Gastrocnemius medialis (tissue), 4 donors: ENCODE measurements around the gene JPT1. TPM values are rescaled to one million over a fixed set of nuclear protein-coding genes. Genes with fewer than 3 reads are reported as not detected.
"Not testable (repeated sequence)": the region's sequence is repeated elsewhere in the genome, so short reads cannot be mapped to it uniquely, and the experiment has no call there.

Experiments used
- ATAC-seq, 2 donors: fragments of 150-250 bp; one replicate each; pipeline ENCODE4 v1.9.1; 2016
- DNase-seq, 2 donors: peaks; one replicate each; pipeline ENCODE4 v3.0.0-alpha.2; 2019
- H3K27ac ChIP-seq, 4 donors: fragments of 200-600 bp; sonication (generic); 1 replicate in 1 of 4; 2 replicates in 3 of 4; pipeline ENCODE4 v1.5.1; 2016 to 2018; ENCODE audit warnings: mild to moderate bottlenecking in 2 of 4, moderate library complexity in 1 of 4
- H3K27me3 ChIP-seq, 3 donors: fragments of 200-600 bp; sonication (generic) in 2 of 3; 1 replicate in 1 of 3; 2 replicates in 2 of 3; pipeline versions ENCODE4 v1.5.1 to v1.6.0; 2016 to 2019; ENCODE audit warnings: mild to moderate bottlenecking in 1 of 3, moderate library complexity in 1 of 3
- H3K36me3 ChIP-seq, 2 donors: fragments of 200-600 bp; sonication (generic) in 1 of 2; one replicate each; pipeline ENCODE4 v1.5.1; 2017 to 2018
- H3K4me1 ChIP-seq, 2 donors: fragments of 200-600 bp; sonication (generic) in 1 of 2; one replicate each; pipeline ENCODE4 v1.5.1; 2016 to 2017; ENCODE audit warnings: mild to moderate bottlenecking in 2 of 2
- H3K4me3 ChIP-seq, 4 donors: fragments of 200-600 bp; sonication (generic) in 3 of 4; 1 replicate in 1 of 4; 2 replicates in 3 of 4; pipeline ENCODE4 v1.5.1; 2016 to 2019; ENCODE audit warnings: mild to moderate bottlenecking in 2 of 4
- H3K9me3 ChIP-seq, 3 donors: fragments of 200-600 bp; sonication (generic) in 2 of 3; 1 replicate in 1 of 3; 2 replicates in 2 of 3; pipeline ENCODE4 v1.5.1; 2016 to 2019
- POLR2A ChIP-seq, 2 donors: fragments of 450-650 bp; IDR thresholded peaks; one replicate each; pipeline ENCODE4 v1.6.1; 2017; ENCODE audit warnings: antibody characterized with exemption in 2 of 2, mild to moderate bottlenecking in 2 of 2, moderate library complexity in 2 of 2
- in situ Hi-C, 4 donors: fragments of 200-750 bp; cut with MboI; loops; one replicate each; pipeline versions ENCODE4 v1.15.0 to v1.8.0; 2017; ENCODE audit warnings: low sequenced_read_pairs in 4 of 4
- intact Hi-C: fragments of 100-400 bp; cut with DNase I; formaldehyde crosslinking; loops from one replicate; pipeline ENCODE4 v1.15.1; 2023; ENCODE audit warnings: low total_unique reads
- total RNA-seq, 4 donors: library from RNA; depleted of rRNA; stranded (reverse); fragments of >200 nt; gene quantifications; one replicate each; pipeline versions ENCODE4 v1.1.0 to v1.2.3, GENCODE V29; 2016
- TF ChIP-seq, protein P1 (sequence below), 5 experiments: fragments of 450-650 bp in 3 of 5; fragments of 200-600 bp in 2 of 5; sonication (generic) in 2 of 5; IDR thresholded peaks in 4 of 5; conservative IDR thresholded peaks in 1 of 5; 1 replicate in 4 of 5; 2 replicates in 1 of 5; pipeline ENCODE4 v1.5.1; 2016 to 2019; ENCODE audit warnings: antibody characterized with exemption in 5 of 5, mild to moderate bottlenecking in 3 of 5, moderate library complexity in 3 of 5

JPT1 gene
- total RNA-seq, 4 donors from 2014 or later: 35.5 to 113 (median 71.8) TPM

- H3K36me3 ChIP-seq: no peaks in the 10 kb centered on the region
- peak overlapping the region in 1 of 4 donors; percentile 13 for H3K27ac ChIP-seq
- in situ Hi-C loops (no loop called here), intact Hi-C loops (no loop called here)
- ATAC-seq: no peak
- TF ChIP-seq, protein P1, sequence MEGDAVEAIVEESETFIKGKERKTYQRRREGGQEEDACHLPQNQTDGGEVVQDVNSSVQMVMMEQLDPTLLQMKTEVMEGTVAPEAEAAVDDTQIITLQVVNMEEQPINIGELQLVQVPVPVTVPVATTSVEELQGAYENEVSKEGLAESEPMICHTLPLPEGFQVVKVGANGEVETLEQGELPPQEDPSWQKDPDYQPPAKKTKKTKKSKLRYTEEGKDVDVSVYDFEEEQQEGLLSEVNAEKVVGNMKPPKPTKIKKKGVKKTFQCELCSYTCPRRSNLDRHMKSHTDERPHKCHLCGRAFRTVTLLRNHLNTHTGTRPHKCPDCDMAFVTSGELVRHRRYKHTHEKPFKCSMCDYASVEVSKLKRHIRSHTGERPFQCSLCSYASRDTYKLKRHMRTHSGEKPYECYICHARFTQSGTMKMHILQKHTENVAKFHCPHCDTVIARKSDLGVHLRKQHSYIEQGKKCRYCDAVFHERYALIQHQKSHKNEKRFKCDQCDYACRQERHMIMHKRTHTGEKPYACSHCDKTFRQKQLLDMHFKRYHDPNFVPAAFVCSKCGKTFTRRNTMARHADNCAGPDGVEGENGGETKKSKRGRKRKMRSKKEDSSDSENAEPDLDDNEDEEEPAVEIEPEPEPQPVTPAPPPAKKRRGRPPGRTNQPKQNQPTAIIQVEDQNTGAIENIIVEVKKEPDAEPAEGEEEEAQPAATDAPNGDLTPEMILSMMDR (IDR thresholded peaks at IDR 0.05 in 4 of 5, conservative IDR thresholded peaks at IDR 0.05 in 1 of 5): no peak
- no peak for TF ChIP-seq POLR2A (IDR thresholded peaks at IDR 0.05)
- no peaks in the 10 kb centered on the region for H3K27me3 ChIP-seq
- no peak overlapping the region for H3K4me3 ChIP-seq
- no peaks in the 10 kb centered on the region for H3K9me3 ChIP-seq
- H3K4me1 ChIP-seq: peaks cover 9 to 13% of the 10 kb centered on the region in 2 donors
- no peak for DNase-seq
Observed at GRCh38 chr17:75159196-75160031, 5.1 kb upstream of the JPT1 start.

DNA sequence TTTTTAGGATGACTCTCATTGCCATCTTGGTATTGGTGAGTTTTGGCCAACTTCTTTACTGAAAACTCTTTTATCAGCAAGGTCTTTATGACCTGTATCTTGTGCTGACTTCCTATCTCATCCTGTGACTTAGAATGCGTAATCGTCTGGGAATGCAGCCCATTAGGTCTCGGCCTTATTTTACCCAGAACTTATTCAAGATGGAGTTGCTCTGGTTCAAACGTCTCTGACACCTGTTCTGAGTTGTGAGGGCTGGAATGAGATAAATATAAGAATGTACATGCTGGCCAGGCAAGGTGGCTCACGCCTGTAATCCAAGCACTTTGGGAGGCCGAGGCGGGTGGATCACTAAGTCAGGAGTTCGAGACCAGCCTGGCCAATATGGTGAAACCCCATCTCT, 4.2 kb upstream of the JPT1 start:
- in situ Hi-C loops, H3K4me3 ChIP-seq, H3K27me3 ChIP-seq, H3K36me3 ChIP-seq, H3K27ac ChIP-seq, DNase-seq, intact Hi-C loops, ATAC-seq, H3K9me3 ChIP-seq: not testable (repeated sequence)
- H3K4me1 ChIP-seq: peaks cover 12 to 13% of the 10 kb centered on the region in 2 donors

- DNase-seq (peak in 1 of 2 donors; percentile 45), ATAC-seq (peak; percentile 24 to 68)
- no peaks in the 10 kb centered on the region for H3K27me3 ChIP-seq
- intact Hi-C loops: loop anchor here (2.0 kb wide), 1 partner anchor 24 kb away; the partner anchor contains the start of gene NT5C
- in situ Hi-C loops: no loop called here
- H3K4me3 ChIP-seq: peak overlapping the region in 3 of 4 donors; percentile 14 to 65 (median 46)
- no peaks in the 10 kb centered on the region for H3K9me3 ChIP-seq
- peaks cover 19 to 26% of the 10 kb centered on the region in 2 donors for H3K4me1 ChIP-seq
- TF ChIP-seq, protein P1 (IDR thresholded peaks at IDR 0.05 in 4 of 5, conservative IDR thresholded peaks at IDR 0.05 in 1 of 5): no peak
- no peak for TF ChIP-seq POLR2A (IDR thresholded peaks at IDR 0.05)
- peak overlapping the region; percentile 70 to 89 (median 83) for H3K27ac ChIP-seq
- H3K36me3 ChIP-seq: no peaks in the 10 kb centered on the region
Observed at GRCh38 chr17:75155191-75155601, 884 bp upstream of the JPT1 start.

GRCh38 chr17:75153780-75154194, 525 bp downstream of the JPT1 start:
- ATAC-seq (peak in 1 of 2 donors; percentile 27), DNase-seq (no peak)
- no peaks in the 10 kb centered on the region for H3K9me3 ChIP-seq
- H3K4me1 ChIP-seq: peaks cover 19 to 21% of the 10 kb centered on the region in 2 donors
- TF ChIP-seq, protein P1 (IDR thresholded peaks at IDR 0.05 in 4 of 5, conservative IDR thresholded peaks at IDR 0.05 in 1 of 5): no peak
- intact Hi-C loops (loop anchor here (2.0 kb wide), 1 partner anchor 23 kb away; the partner anchor contains the start of gene NT5C), in situ Hi-C loops (no loop called here)
- no peaks in the 10 kb centered on the region for H3K27me3 ChIP-seq
- H3K36me3 ChIP-seq: no peaks in the 10 kb centered on the region
- H3K4me3 ChIP-seq: peak overlapping the region; percentile 65 to 83 (median 74)
- peak overlapping the region in 3 of 4 donors; percentile 80 to 89 (median 86) for H3K27ac ChIP-seq
